Right lobe of liver (tissue), 6 donors: ENCODE measurements around the gene FRY. TPM values are rescaled to one million over a fixed set of nuclear protein-coding genes. Genes with fewer than 3 reads are reported as not detected.

Experiments used
- ATAC-seq, 4 donors: fragments of 200-7000 bp; cut with Tn5 transposase; one replicate each; pipeline ENCODE4 v1.9.1; 2020; ENCODE audit warnings: mild to moderate bottlenecking in 4 of 4, moderate library complexity in 4 of 4
- DNase-seq, 3 donors: peaks; one replicate each; pipeline ENCODE4 v3.0.0-alpha.2; 2020
- H3K27ac ChIP-seq, 3 donors: fragments of 200-600 bp; one replicate each; pipeline ENCODE4 v1.8.0; 2022
- H3K27me3 ChIP-seq, 2 donors: fragments of 200-600 bp; one replicate each; pipeline ENCODE4 v1.8.0; 2022
- H3K36me3 ChIP-seq, 4 donors: fragments of 200-600 bp; sonication (generic) in 1 of 4; one replicate each; pipeline versions ENCODE4 v1.5.1 to v1.8.0; 2017 to 2022; ENCODE audit warnings: control low read depth in 1 of 4
- H3K4me1 ChIP-seq, 4 donors: fragments of 200-600 bp; sonication (generic) in 1 of 4; one replicate each; pipeline versions ENCODE4 v1.5.1 to v1.8.0; 2017 to 2022; ENCODE audit warnings: control low read depth in 1 of 4
- H3K4me3 ChIP-seq, 3 donors: fragments of 200-600 bp; one replicate each; pipeline ENCODE4 v1.8.0; 2022
- H3K9me3 ChIP-seq, 4 donors: fragments of 200-600 bp; sonication (generic) in 1 of 4; one replicate each; pipeline versions ENCODE4 v1.5.1 to v1.8.0; 2017 to 2022; ENCODE audit warnings: control low read depth in 1 of 4
- POLR2A ChIP-seq: fragments of 450-650 bp; IDR thresholded peaks from one replicate; pipeline ENCODE4 v1.6.1; 2017; ENCODE audit warnings: antibody characterized with exemption, mild to moderate bottlenecking
- WGBS: methylation state at CpG from one replicate; pipeline ENCODE4 v1.1.6; 2018; ENCODE audit warnings: low coverage, low lambda C conversion rate; ENCODE audit not compliant: insufficient coverage; ENCODE audit errors: missing lambda C conversion rate; 5-methylcytosine and 5-hydroxymethylcytosine counted together
- intact Hi-C, 2 donors: fragments of 100-400 bp; cut with DNase I; formaldehyde crosslinking; loops; one replicate each; pipeline versions ENCODE4 v1.11.2 to v1.14.1; 2022
- total RNA-seq, 6 experiments: library from RNA; depleted of rRNA in 2 of 6; stranded (reverse); fragments of >200 nt in 2 of 6; fragmentation: NEBNext Ultra II Directional in 3 of 6; extraction: Animal tissue kit (Norgen Biotek cat#: 25700) in 3 of 6; gene quantifications; one replicate each; pipeline versions ENCODE4 v1.1.0 to v1.2.4, GENCODE V29; 2016 to 2023
- TF ChIP-seq, protein P1 (sequence below), 4 donors: fragments of 200-600 bp in 3 of 4; fragments of 450-650 bp in 1 of 4; IDR thresholded peaks; one replicate each; pipeline versions ENCODE4 v1.5.1 to v1.8.0; 2016 to 2022; ENCODE audit warnings: antibody characterized with exemption in 4 of 4, mild to moderate bottlenecking in 2 of 4
- donor health status: DM: no; HTN: yes; CAD: no.
- donor health status: DM: no; HTN: no; CAD: no.
- donor health status: DM: no; HTN: no; CAD: no.
- donor health status: DM: no; HTN: yes; CAD: no.
- donor health status: DM: no; HTN: yes; CAD: no.

FRY gene
- total RNA-seq, 6 experiments from 2014 or later, result 16.1 to 106 (median 35.7) TPM

DNA sequence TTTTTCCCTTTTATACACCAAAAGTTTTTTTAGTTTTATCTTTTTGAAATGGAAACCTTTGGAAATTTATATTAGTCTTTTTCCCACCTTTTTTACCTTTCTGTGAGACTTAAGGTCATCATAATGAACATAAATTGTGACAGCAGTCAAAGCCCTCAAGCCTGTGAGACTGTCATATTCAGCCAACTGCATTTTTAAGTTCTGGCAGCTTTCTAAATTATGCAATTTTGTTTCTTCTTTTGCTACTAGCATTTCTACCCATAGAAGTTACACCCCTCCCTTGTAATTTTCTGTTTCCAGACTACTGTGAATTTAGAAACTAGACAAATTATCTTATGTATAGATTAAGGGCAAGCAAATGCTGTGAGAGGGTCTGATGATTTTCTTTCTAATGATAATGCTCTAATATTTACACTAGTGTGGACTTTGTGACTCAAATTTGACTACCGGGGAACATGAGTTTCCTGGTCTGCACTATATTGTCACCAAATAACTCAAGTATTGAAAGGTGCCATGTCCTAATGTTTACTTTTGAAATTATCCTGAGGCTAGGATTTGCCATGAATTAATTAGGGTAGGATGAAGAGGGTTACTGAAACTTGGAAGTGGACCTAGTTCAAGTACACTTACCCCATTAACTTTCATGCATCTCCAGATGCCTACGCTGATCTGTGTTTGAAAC is 43.7 kb downstream of the FRY start:
- no peak overlapping the region for H3K4me3 ChIP-seq
- H3K27ac ChIP-seq, result peak overlapping the region in 1 of 3 donors; percentile 0
- H3K4me1 ChIP-seq, result peaks cover 0 to 19% (median 0%) of the 10 kb centered on the region in 4 donors
- intact Hi-C loops, result no loop called here
- no peak for TF ChIP-seq POLR2A
- TF ChIP-seq, protein P1, sequence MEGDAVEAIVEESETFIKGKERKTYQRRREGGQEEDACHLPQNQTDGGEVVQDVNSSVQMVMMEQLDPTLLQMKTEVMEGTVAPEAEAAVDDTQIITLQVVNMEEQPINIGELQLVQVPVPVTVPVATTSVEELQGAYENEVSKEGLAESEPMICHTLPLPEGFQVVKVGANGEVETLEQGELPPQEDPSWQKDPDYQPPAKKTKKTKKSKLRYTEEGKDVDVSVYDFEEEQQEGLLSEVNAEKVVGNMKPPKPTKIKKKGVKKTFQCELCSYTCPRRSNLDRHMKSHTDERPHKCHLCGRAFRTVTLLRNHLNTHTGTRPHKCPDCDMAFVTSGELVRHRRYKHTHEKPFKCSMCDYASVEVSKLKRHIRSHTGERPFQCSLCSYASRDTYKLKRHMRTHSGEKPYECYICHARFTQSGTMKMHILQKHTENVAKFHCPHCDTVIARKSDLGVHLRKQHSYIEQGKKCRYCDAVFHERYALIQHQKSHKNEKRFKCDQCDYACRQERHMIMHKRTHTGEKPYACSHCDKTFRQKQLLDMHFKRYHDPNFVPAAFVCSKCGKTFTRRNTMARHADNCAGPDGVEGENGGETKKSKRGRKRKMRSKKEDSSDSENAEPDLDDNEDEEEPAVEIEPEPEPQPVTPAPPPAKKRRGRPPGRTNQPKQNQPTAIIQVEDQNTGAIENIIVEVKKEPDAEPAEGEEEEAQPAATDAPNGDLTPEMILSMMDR (IDR thresholded peaks at IDR 0.05), result no peak
- H3K36me3 ChIP-seq, result no peaks in the 10 kb centered on the region
- DNase-seq (no peak), ATAC-seq (peak; percentile 71 to 88 (median 82))
- 65% methylated on average over 2 of the region's 2 CpGs for WGBS
- no peaks in the 10 kb centered on the region for H3K9me3 ChIP-seq
- no peaks in the 10 kb centered on the region for H3K27me3 ChIP-seq

DNA sequence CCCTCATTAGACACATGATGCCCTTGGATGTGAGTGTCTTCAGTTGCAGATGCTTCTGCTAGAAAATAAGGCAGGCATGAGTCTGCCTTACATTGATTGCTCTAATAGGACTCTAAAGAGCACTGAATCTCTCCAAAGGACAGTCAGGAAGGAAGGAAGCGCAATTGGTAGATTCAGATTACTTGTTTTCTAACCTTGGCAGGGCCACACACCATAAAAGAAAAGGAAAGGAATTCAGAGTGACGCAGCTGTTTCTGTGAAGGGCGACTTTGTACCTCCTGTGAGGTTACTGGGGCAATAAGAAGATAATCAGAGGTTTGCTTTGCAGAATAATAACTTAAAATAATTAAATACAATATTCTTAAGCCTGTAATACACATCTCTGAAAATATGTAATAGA is 48.0 kb downstream of the FRY start:
- H3K4me3 ChIP-seq, result no peak overlapping the region
- DNase-seq (no peak), ATAC-seq (peak in 1 of 4 donors; percentile 37)
- no peak overlapping the region for H3K27ac ChIP-seq
- no peaks in the 10 kb centered on the region for H3K27me3 ChIP-seq
- intact Hi-C loops, result no loop called here
- WGBS, result 68% methylated on average over 3 of the region's 3 CpGs
- no peaks in the 10 kb centered on the region for H3K36me3 ChIP-seq
- H3K9me3 ChIP-seq, result no peaks in the 10 kb centered on the region
- peaks cover 0 to 16% (median 0%) of the 10 kb centered on the region in 4 donors for H3K4me1 ChIP-seq
- no peak for TF ChIP-seq POLR2A
- TF ChIP-seq, protein P1 (IDR thresholded peaks at IDR 0.05), result no peak

DNA sequence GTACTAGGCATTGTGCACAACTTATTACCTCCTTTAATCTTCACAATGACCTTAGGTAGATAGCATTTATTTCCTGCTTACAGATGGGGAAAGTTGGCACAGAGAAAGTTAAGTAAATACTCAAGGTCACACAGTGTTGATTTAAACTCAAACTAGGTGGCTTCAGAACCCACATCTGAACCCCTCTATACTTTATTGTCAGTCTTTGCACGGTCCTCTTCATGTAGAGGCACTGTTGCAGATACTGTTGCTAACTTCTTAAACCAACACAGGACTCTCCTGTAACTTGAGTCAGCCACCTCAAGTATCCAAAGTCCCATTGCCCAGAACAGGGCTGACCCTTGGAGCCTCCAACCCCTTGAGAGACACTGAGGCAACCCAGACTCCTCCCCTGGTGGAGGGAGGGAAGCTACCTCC is 48.8 kb downstream of the FRY start:
- Histone ChIP-seq H3K4me1 (peaks cover 0 to 9% (median 0%) of the 10 kb centered on the region in 4 donors), H3K4me3 (no peak overlapping the region), H3K27me3 (no peaks in the 10 kb centered on the region), H3K36me3 (no peaks in the 10 kb centered on the region), H3K9me3 (no peaks in the 10 kb centered on the region), H3K27ac (no peak overlapping the region)
- whole genome bisulfite sequencing, result 50% methylated on average over 1 of the region's 1 CpG
- TF ChIP-seq POLR2A, result no peak
- TF ChIP-seq, protein P1 (IDR thresholded peaks at IDR 0.05), result no peak
- intact Hi-C loops, result no loop called here
- no peak for DNase-seq
- peak; percentile 47 to 65 (median 58) for ATAC-seq

DNA sequence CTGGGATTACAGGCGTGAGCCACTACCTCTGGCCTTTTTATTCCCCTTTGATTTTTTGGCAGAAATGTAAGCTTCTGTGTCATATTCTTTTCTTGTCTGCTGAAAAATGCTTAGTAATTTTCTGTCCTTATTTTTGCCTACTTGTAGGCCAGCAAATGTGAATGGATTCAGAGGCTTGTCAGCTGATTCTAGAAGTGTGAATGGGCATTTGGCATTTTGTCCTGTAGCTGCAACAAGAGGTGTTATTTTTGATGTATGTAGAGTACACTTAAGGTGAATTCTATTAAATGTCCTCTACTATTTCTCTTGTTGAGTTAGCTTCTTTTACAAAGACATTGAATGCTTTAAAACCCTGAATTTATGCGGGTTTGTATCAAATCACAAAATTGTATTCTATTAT is 50.0 kb downstream of the FRY start:
- DNase-seq (no peak), ATAC-seq (no peak)
- H3K27me3 ChIP-seq, result no peaks in the 10 kb centered on the region
- no peaks in the 10 kb centered on the region for H3K36me3 ChIP-seq
- intact Hi-C loops, result no loop called here
- H3K27ac ChIP-seq, result no peak overlapping the region
- no peak overlapping the region for H3K4me3 ChIP-seq
- WGBS, result 100% methylated on average over 2 of the region's 2 CpGs
- no peak for TF ChIP-seq POLR2A
- TF ChIP-seq, protein P1 (IDR thresholded peaks at IDR 0.05), result no peak
- H3K9me3 ChIP-seq, result no peaks in the 10 kb centered on the region
- H3K4me1 ChIP-seq, result peaks cover 0 to 8% (median 0%) of the 10 kb centered on the region in 4 donors
